Calu3 (cell line): Measurements from ENCODE around the gene TSKU. TPM values are rescaled to one million over a fixed set of nuclear protein-coding genes. Genes with fewer than 3 reads are reported as not detected.
"Not testable (repeated sequence)": the region's sequence is repeated elsewhere in the genome, so short reads cannot be mapped to it uniquely, and the experiment has no call there.

Experiments used
- BruUV-seq: library from RNA; stranded (reverse); fragments of 400-500 nt; replicated peaks from 2 replicates; lab custom pipeline; 2021; lab: Mats Ljungman, UMichigan
- CTCF ChIA-PET: fragments of 300-600 bp; sonication (Branson Sonifier 250); formaldehyde crosslinking; loops from one replicate; lab custom pipeline; 2022; ENCODE audit warnings: antibody characterized with exemption; lab: Charles Lee
- DNase-seq: peaks from one replicate; pipeline ENCODE4 v3.0.0; 2022
- H3K27ac Mint-ChIP-seq: one replicate; pipeline ENCODE4 v1.8.0; 2022; ENCODE audit warnings: mixed read lengths; ENCODE audit not compliant: unreplicated experiment
- H3K27me3 Mint-ChIP-seq: one replicate; pipeline ENCODE4 v1.8.0; 2022; ENCODE audit warnings: mixed read lengths; ENCODE audit not compliant: unreplicated experiment
- H3K36me3 Mint-ChIP-seq: one replicate; pipeline ENCODE4 v1.8.0; 2022; ENCODE audit warnings: mild to moderate bottlenecking, moderate library complexity, mixed read lengths; ENCODE audit not compliant: insufficient read depth, unreplicated experiment
- H3K4me1 Mint-ChIP-seq: one replicate; pipeline ENCODE4 v1.8.0; 2022; ENCODE audit warnings: mild to moderate bottlenecking, low read depth, mixed read lengths; ENCODE audit not compliant: unreplicated experiment
- H3K4me3 Mint-ChIP-seq: one replicate; pipeline ENCODE4 v1.8.0; 2022; ENCODE audit warnings: mild to moderate bottlenecking, low read depth, moderate library complexity, mixed read lengths; ENCODE audit not compliant: unreplicated experiment
- H3K9me3 Mint-ChIP-seq: one replicate; pipeline ENCODE4 v1.8.0; 2022; ENCODE audit warnings: low read depth, mixed read lengths; ENCODE audit not compliant: unreplicated experiment
- intact Hi-C: fragments of 100-400 bp; cut with micrococcal nuclease; formaldehyde crosslinking; loops from one replicate; pipeline ENCODE4 v1.10.0; 2022; ENCODE audit not compliant: unreplicated experiment
- total RNA-seq: library from RNA; stranded (reverse); gene quantifications from 2 replicates; pipeline ENCODE4 v1.2.3, GENCODE V29; 2022
- TF ChIP-seq, protein P1 (sequence below): fragments of 200-600 bp; IDR thresholded peaks from one replicate; pipeline ENCODE4 v1.8.0; 2022; ENCODE audit warnings: antibody characterized with exemption; ENCODE audit not compliant: unreplicated experiment

TSKU gene
- total RNA-seq, 1 experiment from 2014 or later = 49.0 TPM

DNA sequence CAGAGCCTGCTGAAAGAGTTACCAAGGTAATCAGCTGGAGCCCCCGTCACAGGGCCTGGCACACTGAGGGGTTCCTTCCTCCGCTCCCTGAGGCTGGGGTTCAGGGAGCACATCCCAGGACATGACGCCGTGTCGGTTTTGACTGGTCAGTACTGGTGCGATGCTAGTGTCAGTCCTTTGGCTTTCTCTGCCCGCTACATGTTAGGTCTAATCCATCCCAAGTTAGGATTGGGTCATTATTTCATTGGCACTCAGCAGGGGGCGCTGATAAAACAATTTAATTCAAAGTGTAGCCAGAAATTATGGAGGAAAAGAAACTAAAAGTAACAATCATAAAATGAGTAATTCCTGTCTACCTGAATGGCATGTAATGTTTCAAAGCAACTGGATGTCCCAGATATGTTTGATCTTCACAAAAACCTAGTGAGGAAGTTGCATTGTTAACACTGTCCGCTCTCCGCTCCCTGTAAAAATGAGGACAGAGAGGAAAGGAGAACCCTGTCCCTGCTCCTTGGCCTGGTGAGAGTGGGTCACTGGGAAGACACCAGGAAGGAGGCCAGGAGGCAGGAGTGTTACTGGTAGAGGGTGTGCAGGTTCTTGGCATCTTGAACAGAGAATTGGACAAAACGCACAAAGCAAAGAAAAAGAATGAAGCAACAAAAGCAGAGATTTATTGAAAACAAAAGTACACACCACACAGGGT, 27.1 kb downstream of the TSKU start:
- CTCF ChIA-PET = interaction anchor here (0.6 to 2.0 kb wide), 3 partner anchors 75 to 109 kb away, joined by 3 to 28 read pairs (median 4); no protein-coding TSS in a partner anchor
- no peak overlapping the region for H3K27ac Mint-ChIP-seq
- BruUV-seq = no TSS peak
- peak; percentile 63 for DNase-seq
- intact Hi-C loops = loop anchor here (1.0 to 5.0 kb wide), 3 partner anchors 109 to 236 kb away; no protein-coding TSS in a partner anchor
- peak overlapping the region; percentile 9 for H3K4me3 Mint-ChIP-seq
- peaks cover 16% of the 10 kb centered on the region for H3K4me1 Mint-ChIP-seq
- H3K27me3 Mint-ChIP-seq = no peaks in the 10 kb centered on the region
- TF ChIP-seq, protein P1, sequence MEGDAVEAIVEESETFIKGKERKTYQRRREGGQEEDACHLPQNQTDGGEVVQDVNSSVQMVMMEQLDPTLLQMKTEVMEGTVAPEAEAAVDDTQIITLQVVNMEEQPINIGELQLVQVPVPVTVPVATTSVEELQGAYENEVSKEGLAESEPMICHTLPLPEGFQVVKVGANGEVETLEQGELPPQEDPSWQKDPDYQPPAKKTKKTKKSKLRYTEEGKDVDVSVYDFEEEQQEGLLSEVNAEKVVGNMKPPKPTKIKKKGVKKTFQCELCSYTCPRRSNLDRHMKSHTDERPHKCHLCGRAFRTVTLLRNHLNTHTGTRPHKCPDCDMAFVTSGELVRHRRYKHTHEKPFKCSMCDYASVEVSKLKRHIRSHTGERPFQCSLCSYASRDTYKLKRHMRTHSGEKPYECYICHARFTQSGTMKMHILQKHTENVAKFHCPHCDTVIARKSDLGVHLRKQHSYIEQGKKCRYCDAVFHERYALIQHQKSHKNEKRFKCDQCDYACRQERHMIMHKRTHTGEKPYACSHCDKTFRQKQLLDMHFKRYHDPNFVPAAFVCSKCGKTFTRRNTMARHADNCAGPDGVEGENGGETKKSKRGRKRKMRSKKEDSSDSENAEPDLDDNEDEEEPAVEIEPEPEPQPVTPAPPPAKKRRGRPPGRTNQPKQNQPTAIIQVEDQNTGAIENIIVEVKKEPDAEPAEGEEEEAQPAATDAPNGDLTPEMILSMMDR = peak; percentile 69
- H3K36me3 Mint-ChIP-seq = no peaks in the 10 kb centered on the region
- peaks cover 1% of the 10 kb centered on the region for H3K9me3 Mint-ChIP-seq

DNA sequence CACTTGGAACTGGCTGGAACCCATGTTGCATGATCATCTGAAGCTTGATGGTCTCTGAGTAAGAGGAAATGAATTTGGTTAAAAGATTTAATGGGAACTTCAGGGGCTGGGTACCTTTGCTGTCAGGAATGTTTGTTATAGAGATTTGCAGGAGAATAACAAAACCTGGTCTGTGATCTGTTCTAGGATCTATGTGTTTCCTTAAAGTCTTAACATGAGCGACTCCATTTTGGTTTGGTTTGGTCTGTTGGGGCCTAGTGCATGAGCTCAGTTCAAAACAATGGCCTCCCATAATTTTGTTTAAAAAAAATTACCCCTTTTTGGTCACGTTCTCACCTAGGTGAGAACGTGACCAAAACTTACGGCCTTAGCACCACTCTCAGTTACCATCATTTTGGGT, 28.1 kb downstream of the TSKU start:
- H3K27me3 Mint-ChIP-seq = no peaks in the 10 kb centered on the region
- H3K36me3 Mint-ChIP-seq = no peaks in the 10 kb centered on the region
- BruUV-seq = no TSS peak
- H3K4me1 Mint-ChIP-seq = peaks cover 8% of the 10 kb centered on the region
- intact Hi-C loops = loop anchor here (2.0 to 5.0 kb wide), 2 partner anchors 216 to 236 kb away; no protein-coding TSS in a partner anchor
- CTCF ChIA-PET = interaction anchor here (2.0 kb wide), 2 partner anchors 108 kb away, joined by 9 to 28 read pairs; no protein-coding TSS in a partner anchor
- peaks cover 2% of the 10 kb centered on the region for H3K9me3 Mint-ChIP-seq
- DNase-seq = no peak
- H3K27ac Mint-ChIP-seq = no peak overlapping the region
- no peak overlapping the region for H3K4me3 Mint-ChIP-seq
- TF ChIP-seq, protein P1 = no peak

DNA sequence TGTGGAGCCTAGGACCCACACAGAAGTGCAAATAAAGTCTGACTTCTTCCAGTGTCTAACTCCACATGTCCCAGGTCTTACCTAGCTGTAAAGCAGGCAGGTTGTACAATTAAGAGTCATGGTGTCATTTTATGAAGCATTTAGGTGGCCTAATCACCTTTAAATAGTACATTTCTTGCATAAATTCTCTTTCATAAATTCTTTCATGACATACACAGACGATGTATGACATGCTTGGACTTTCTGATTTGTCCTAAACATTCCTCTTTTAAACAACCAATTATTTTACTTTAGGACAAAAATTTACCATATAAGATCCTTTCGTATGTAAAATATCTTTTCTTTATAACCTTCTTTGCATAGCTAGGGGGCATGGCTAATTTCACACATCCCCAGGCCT, 31.3 kb downstream of the TSKU start:
- TF ChIP-seq, protein P1 = no peak
- peaks cover 2% of the 10 kb centered on the region for H3K9me3 Mint-ChIP-seq
- BruUV-seq = no TSS peak
- CTCF ChIA-PET = interaction anchor here (0.7 kb wide), 1 partner anchor 995 kb away, joined by 3 read pairs; no protein-coding TSS in a partner anchor
- no peak overlapping the region for H3K27ac Mint-ChIP-seq
- no peaks in the 10 kb centered on the region for H3K36me3 Mint-ChIP-seq
- intact Hi-C loops = loop anchor here (5.0 kb wide), 1 partner anchor 213 kb away; no protein-coding TSS in a partner anchor
- no peaks in the 10 kb centered on the region for H3K27me3 Mint-ChIP-seq
- no peak overlapping the region for H3K4me3 Mint-ChIP-seq
- H3K4me1 Mint-ChIP-seq = peaks cover 8% of the 10 kb centered on the region
- no peak for DNase-seq

- H3K36me3 Mint-ChIP-seq, H3K27me3 Mint-ChIP-seq, H3K4me3 Mint-ChIP-seq, CTCF ChIA-PET, DNase-seq, BruUV-seq, H3K4me1 Mint-ChIP-seq, intact Hi-C loops, H3K9me3 Mint-ChIP-seq, H3K27ac Mint-ChIP-seq: not testable (repeated sequence)
Observed at GRCh38 chr11:76815678-76816077, 32.5 kb downstream of the TSKU start.

- CTCF ChIA-PET = no interaction called here
- no peaks in the 10 kb centered on the region for H3K27me3 Mint-ChIP-seq
- intact Hi-C loops = no loop called here
- BruUV-seq = no TSS peak
- peaks cover 15% of the 10 kb centered on the region for H3K4me1 Mint-ChIP-seq
- H3K36me3 Mint-ChIP-seq = no peaks in the 10 kb centered on the region
- peaks cover 2% of the 10 kb centered on the region for H3K9me3 Mint-ChIP-seq
- TF ChIP-seq, protein P1 = no peak
- H3K4me3 Mint-ChIP-seq = no peak overlapping the region
- DNase-seq = no peak
- no peak overlapping the region for H3K27ac Mint-ChIP-seq
Observed at GRCh38 chr11:76820184-76820566, 37.0 kb downstream of the TSKU start.

DNA sequence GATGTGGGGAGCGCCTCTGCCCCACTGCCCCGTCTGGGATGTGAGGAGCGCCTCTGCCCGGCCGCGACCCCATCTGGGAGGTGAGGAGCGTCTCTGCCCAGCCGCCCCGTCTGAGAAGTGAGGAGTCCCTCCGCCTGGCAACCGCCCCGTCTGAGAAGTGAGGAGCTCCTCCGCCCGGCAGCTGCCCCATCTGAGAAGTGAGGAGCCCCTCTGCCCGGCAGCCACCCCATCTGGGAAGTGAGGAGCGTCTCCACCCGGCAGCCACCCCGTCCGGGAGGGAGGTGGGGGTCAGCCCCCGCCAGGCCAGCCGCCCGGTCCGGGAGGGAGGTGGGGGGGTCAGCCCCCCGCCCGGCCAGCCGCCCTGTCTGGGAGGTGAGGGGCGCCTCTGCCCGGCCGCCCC, 38.2 kb downstream of the TSKU start:
- H3K27ac Mint-ChIP-seq, intact Hi-C loops, H3K4me3 Mint-ChIP-seq, DNase-seq, H3K9me3 Mint-ChIP-seq, CTCF ChIA-PET, H3K27me3 Mint-ChIP-seq, H3K36me3 Mint-ChIP-seq, BruUV-seq: not testable (repeated sequence)
- peaks cover 15% of the 10 kb centered on the region for H3K4me1 Mint-ChIP-seq
